SKM-1 treated with dmso at 0.1 percent for 144 hours (cell line): ENCODE data around the gene RHOC.
"Not testable (repeated sequence)": the region's sequence is repeated elsewhere in the genome, so short reads cannot be mapped to it uniquely, and the experiment has no call there.

ENCODE experiments used
- DNase-seq: peaks from one replicate; lab custom pipeline; 2025; ENCODE audit not compliant: unreplicated experiment; lab: John Stamatoyannopoulos, UW

RHOC gene

DNA sequence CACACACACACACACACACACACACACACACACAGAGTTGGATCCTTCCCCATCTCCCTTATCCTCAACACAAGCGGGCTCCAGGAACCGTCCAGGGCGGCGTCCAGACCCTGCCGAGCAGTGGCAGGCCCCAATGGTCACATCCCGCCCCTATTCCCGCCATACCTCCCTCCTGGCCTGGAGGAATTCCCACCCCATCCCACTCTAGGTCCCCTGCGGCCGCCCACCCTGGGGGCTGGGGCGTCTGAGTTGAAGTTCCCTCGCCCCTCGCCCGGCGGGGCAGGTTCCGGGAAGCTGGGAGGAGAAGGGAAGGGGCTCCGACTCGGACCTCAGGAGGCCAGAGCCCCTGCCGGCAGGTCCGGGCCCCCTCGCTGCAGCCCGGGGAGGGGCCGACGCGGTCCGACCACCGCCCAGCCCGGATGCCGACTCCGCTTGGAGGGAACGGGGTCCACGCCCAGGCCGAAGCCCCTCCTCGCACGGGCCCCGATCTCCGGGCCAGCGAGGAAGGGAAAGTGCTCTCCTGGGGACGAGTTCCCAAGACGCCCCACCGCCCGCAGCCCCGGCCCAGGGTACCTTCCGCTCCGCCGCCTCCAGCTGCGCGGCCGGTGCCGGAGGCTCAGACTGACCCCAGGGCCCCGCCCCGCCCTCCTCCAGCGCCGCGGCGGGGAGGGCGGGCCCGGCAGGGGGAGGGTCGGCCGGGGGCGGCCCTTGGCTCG is at the start of gene RHOC:
RHOC (minus strand) TSS at position 623 of the 716 bp plus-strand sequence. CDS start 3,328 bp downstream, outside the sequence.
- DNase-seq, result peak; percentile 58

DNA sequence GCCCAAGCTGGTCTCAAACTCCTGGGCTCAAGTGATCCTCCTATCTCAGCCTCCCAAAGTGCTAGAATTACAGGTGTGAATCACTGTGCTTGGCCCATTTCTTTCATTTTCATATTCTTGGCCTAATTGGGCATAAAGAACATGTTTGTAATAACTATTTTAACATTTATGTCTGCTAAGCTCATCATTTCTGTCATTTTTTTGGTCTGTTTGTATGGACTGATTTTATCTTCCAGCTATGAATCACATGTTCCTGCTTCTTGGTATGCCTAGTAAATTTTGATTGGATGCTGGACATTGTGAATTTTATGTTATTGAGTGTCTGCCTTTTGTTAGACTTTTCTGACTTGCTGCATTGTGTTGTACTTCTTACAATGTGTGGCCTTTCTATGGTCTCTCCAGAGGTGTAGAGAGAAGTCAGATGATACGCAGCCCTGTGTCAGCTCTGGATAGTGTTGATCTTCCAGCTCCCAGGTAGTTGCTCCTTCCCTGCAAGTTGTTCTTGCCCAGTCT is 47.2 kb upstream of the RHOC start:
- no peak for DNase-seq

DNA sequence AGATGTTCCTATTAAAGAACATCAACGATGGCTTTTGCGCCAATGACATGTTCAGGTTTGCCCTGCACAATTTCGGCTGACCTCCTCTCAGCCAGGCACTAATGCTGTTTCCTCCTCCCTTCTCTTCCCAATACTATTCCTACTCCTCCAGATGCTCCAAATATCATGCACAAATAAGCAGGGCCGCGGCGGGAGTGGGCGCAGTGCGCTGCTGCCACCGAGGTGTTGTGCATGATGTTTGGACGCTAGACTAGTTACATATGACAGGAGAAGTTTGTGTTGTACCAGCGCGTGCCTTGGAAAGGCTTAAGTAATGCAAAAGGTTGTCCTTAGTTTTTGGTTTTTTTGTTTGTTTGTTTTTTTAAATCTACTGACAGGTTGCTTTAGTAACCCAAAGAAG is 41.5 kb upstream of the RHOC start:
- DNase-seq, result no peak

DNA sequence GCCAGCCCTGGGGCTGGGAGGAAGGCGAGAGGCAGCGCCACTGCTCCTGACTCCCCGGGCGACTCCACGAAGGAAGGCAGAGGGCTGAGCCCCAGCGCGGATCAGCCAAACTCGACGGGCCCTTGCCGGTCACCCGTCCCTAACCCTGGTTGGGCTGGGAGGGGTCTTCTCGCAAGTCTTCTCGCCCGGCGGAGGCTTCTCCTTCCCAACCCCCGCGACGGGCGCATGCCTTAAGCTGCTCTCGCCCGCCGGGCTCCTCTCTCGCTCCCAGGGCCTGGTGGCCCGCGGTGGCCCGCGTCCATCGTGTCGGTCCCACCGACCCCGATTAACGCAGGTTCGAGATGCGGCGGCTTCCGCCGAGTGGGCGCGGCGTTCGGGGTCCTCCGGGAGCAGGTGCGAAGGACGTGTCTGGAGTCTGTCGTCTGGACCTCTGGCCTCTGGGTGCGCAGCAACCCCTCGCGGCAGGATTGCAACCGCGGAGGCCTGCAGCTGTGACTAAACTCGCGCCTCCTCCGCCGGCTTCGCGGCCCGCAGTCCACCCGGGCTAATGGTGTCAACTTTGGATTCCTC is 37.2 kb upstream of the RHOC start:
- no peak for DNase-seq

DNA sequence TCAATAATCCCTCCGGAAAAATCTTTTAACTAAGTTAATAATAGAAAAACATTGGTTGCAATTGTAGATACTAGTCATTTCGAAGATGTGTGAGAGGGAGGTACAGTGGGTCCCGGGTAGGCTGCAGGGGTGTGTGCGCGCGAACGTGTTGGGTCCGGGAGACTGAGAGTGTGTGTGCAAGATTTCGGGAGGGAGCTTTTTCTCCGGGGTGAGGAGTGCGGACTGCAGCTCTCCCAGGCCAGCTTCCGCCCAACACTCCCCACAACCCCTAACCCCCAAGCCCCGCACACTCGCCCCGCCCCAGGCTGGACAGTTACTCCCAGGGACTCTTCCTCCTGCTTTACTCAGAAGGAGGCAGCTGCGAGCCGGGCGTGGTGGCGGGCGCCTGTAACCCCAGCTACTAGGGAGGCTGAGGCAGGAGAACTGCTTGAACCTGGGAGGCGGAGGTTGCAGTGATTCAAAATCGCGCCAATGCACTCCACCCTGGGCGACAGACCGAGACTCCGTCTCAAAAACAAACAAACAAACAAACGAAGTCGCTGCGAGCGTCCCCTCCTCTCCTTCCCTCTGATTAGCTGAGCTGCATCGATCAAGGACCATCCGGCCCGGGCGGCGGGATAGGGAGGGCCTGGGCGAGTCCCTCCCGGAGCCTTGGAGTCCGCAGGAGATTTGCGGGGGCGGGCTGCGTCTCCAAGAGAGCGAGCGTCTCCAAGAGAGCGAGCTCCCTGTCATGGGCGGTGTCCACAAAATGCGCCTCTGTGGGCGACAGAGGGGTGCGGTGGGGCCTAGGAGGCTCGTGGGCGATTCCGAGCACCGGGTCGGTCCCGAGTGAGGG is 36.5 kb upstream of the RHOC start:
- no peak for DNase-seq

DNA sequence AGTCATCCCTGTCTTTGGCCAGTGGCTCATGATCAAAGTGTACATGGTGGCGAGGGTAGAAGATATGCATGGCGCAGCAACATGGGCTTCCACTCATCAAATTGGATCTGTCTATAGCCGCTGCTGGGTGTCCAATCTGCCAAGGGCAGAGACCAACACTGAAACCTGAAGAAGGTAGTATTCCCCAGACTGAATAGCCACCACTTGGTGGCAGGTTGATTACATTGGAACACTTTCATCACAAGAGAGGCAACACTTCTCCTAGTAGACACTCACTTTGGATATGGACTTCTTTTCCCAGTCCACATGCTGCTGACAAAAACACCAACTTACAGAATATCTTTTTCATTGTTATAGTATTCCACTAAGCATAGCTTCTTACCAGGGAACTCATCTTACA is 30.6 kb upstream of the RHOC start:
- no peak for DNase-seq

DNA sequence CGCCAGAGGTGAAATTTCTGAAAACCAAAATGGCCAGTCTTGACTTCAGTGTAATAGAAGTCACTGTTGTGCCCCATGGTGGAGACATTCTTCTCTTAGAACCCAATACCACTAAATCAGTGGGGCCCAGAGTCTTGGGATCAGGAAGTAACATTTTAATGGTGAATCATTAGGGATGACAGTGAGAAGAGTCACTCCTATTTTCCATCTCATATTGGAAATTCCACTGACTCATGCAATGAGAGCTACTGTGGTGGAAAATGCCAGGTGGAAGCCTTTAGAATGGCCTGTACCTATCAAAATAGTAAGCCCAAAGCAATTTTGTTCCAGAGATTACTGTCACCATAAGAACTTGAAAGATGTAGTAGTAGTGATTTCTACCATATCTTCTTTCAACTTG is 28.8 kb upstream of the RHOC start:
- no peak for DNase-seq

DNA sequence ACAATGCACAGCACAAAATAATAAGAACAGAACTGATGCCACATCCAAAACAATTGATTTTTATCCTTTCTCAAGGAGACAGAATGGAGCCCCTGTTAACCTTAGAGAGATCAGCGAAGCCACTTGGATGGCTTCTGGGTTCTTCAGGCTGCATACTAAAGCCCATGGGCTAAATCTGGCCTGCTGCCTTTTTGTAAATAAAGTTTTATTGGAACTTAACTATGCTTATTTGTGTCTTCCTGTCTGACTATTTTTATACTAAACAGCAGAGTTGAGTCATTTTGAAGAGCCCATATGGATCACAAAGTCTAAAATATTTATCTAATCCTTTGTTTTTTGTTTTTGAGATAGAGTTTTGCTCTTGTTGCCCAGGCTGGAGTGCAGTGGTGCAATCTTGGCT is 24.5 kb upstream of the RHOC start:
- DNase-seq, result no peak

DNA sequence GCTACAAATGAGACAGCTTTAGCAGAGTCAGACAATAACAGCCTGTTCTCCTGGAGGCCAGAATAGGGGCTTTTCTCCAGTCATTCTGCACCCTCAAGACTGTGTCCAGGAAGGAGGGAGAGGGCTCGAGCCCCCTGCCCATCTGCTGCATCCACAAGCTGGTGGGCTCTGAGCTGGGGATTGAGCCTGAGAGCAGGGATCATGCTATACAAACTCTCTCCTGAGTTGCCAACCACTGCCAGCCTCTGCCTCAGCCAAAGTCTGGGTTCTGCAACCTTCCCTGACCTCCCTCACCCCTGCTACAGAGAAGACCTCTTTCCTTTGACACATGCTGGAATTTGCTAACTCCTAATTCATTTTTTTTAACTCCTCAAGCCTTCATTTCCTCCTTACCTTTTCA is 23.0 kb upstream of the RHOC start:
- DNase-seq, result no peak

DNA sequence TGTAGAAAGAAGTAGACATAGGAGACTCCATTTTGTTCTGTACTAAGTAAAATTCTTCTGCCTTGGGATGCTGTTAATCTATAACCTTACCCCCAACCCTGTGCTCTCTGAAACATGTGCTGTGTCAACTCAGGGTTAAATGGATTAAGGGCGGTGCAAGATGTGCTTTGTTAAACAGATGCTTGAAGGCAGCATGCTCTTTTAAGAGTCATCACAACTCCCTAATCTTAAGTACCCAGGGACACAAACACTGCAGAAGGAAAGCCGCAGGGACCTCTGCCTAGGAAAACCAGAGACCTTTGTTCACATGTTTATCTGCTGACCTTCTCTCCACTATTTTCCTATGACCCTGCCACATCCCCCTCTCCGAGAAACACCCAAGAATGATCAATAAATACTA is 22.1 kb upstream of the RHOC start:
- not testable (repeated sequence) for DNase-seq

DNA sequence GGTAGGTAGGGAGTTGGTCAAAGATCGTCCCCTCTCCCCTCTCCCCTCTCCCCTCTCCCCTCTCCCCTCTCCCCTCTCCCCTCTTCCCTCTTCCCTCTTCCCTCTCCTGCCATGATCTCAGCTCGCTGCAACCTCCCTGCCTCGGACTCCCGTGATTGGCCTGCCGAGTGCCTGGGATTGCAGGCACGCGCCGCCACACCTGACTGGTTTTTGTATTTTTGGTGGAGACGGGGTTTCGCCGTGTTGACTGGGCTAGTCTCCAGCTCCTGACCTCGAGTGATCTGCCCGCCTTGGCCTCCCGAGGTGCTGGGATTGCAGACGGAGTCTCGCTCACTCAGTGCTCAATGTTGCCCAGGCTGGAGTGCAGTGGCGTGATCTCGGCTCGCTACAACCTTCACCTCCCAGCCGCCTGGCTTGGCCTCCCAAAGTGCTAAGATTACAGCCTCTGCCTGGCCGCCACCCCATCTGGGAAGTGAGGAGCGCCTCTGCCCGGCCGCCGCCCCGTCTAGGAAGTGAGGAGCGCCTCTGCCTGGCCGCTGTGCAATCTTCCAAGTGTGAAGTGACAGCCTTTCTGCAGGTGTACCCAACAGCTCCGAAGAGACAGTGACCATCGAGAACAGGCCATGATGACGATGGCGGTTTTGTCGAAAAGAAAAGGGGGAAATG is 21.5 kb upstream of the RHOC start:
- DNase-seq, result not testable (repeated sequence)

DNA sequence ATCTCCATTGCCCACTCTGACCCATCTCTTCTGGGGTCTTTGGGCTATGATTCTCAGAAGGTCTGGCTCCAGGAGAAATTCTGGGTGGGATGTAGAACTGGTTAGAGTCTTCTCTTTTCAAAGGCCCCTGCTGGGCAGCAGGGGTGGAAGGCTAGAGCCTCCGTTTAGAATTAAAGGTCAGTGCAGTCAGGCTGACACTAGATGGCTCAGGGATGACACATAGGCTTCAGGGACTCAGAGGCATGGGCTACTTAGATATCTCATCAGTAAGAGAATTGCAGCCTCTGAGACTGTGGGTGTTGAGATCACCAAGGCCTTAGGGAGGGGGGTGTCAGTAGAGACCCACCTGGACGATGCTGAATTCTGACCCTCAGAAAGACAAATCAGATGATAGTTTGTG is 20.8 kb upstream of the RHOC start:
- no peak for DNase-seq

DNA sequence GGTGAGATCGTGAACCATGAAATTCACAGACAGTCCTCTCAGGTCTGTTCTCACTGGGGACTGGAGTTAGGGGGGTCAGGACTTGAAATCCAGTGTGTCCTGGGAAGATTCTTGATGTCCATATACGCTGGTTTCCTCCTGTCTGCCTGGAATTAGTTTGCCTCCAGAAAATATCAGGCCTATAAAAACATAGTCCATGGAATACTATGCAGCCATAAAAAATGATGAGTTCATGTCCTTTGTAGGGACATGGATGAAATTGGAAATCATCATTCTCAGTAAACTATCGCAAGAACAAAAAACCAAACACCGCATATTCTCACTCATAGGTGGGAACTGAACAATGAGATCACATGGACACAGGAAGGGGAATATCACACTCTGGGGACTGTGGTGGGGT is 17.3 kb upstream of the RHOC start:
- not testable (repeated sequence) for DNase-seq

DNA sequence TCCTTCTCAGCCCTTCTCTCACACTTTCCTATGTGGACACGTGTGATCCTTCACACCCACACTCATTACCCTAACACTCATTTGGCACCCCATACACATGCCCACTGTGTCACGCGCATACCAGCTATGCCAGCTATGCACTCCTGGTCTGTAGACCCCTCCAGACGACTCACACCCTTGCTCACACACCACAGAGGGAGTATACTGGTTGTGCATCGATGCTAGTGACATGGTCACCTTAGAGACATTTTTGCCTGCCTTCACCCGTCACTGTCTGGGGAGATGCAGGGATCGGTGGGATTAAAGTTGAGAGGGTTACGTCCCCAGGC is 16.5 kb upstream of the RHOC start:
- no peak for DNase-seq

DNA sequence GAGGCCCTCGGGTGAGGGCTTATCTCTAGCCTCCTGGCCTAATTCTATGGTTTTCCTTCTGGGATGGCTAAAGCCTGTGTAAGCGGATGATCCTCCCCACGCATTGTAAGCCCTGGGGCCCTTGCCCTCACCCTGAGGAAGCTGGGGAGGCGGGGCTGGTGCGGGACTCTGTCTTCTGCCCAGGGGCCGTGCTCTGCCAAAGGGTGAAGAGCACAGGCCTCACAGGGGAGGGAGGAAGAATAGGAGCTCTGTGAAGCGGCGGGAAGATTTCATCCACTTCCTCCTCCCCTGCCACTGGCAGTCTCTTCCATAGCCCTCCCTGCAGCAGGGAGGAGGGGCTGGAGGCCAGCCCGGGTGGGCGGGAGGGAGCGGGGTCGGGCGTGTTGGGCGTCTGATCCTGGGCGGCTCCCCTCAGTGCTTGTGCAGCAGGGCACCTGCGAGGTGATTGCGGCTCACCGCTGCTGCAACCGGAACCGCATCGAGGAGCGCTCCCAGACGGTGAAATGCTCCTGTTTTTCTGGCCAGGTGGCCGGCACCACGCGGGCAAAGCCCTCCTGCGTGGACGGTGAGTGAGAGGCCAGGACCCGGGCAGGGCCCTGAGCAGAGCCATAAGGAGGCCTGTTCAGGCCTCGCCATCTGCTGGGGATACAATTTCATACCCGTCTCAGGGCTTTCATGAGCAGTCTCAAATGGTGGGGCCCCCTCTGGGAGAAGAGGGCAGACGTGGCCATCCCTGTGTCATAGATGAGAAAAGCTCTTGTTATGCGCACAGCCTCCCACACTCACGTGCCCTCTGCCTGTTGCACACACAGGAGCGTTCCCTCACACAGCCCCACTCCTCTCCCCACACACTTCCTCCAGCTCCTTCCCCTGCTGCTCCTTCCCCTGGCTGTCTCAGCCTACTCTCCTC is 15.9 kb upstream of the RHOC start:
- DNase-seq, result peak; percentile 25

DNA sequence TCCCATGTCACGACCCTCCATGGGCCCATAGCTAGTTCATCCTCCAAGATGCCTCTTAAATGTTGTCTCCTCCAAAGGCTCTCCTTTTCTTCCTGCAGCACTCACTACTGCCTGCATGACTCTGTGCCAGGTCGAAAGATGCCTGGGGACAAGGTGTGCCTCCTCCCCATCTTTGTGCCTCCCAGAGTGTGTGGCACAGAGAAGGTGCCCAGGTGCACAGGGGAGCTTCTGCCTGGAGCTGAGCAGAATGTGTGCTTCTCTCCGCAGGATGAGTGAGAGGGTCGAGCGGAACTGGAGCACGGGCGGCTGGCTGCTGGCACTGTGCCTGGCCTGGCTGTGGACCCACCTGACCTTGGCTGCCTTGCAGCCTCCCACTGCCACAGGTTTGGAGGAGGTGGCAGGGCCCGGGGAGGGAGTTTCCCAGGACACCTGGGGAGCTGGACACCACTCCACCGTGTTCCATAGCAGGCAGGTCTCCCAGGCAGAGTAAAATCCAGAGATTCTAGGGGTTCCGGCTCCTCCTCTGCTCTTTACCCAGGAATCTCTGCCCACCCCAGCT is 15.1 kb upstream of the RHOC start:
- DNase-seq, result no peak

DNA sequence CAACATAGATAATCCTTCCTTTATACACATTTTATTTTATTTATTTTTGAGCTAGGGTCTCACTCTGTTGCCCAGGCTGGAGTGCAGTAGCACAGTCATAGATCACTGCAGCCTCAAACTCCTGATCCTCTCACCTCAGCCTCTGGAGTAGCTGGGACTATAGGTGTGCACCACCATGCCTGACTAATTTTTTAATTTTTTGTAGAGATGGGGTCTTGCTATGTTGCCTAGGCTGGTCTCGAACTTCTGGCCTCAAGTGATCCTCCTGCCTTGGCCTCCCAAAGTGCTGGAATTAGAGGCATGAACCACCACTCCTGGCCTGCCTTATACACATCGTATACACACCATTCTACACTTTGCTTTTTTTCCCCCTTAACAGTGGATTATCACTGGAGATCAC is 14.4 kb upstream of the RHOC start:
- DNase-seq, result not testable (repeated sequence)

DNA sequence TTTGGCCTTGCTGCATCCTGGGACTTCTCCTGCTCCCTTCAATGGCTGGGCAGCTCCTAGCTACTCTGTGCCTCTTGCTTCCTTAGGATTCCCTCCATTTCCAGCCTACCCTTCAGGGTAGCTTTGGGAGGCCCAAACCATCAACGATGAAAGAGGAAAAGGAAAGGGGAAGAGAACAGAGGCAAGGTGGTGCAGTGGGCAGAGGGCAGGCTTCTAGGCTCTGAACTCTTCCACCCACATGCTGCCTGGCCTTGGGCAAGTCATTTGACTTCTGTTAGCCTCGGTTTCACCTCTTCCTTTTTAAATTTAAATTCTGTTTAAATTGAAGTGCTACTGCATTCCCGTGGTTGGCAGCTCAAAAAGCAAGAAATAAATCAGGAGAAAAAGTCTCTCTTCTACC is 13.9 kb upstream of the RHOC start:
- DNase-seq, result no peak

DNA sequence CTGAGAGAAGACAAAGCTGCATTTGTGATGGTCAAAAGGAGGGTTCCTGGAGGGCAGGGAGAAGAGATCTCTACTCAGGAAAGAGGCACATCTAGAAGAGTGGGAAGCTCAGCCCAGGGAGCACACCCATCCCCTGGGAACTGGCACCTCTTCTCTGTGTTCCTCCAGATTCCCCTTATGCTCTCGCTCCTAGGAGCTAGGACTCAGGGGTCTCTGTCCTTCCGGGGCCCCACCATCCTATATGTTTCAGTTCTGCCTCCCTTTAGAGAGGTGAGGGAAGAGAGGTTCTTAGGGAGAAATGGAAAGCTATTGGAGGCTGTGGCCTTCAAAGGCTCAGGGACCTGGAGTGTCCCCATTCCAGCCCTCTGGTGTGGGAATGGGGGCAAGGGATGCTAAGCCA is 12.8 kb upstream of the RHOC start:
- no peak for DNase-seq
